ENCODE results near the gene SLC12A9. TPM values are rescaled to one million over a fixed set of nuclear protein-coding genes. Genes with fewer than 3 reads are reported as not detected.

The SLC12A9 gene
- total and polyA plus RNA-seq, 2 of the 4 experiments (the other 2 are of a cell fraction), result 4.5 to 16.2 TPM

GRCh38 chr7:100878013-100878412 is 25.5 kb downstream of the SLC12A9 start:
- POLR2A ChIA-PET (ENCODE audit: unreplicated experiment), result interaction anchor here (0.6 kb wide), 1 partner anchor 12 kb away, joined by 4 read pairs; no protein-coding TSS in a partner anchor
- Histone ChIP-seq H3K56ac (ENCODE audit: extremely low read depth, insufficient read depth, low read length) (no peak overlapping the region), H3K9ac (ENCODE audit: low read depth, low read length) (no peak overlapping the region), H2BK5ac (ENCODE audit: low read depth, low read length, poor library complexity, severe bottlenecking) (no peak overlapping the region), H3K23ac (ENCODE audit: low read depth, low read length) (no peak overlapping the region), H3K27me3 (ENCODE audit: control insufficient read depth, insufficient read depth, low read length) (no peaks in the 10 kb centered on the region), H2AK5ac (ENCODE audit: low read depth, low read length) (no peak overlapping the region), H2BK20ac (ENCODE audit: low read depth, low read length) (no peak overlapping the region), H4K20me1 (ENCODE audit: insufficient read depth, low read length) (peaks cover 56% of the 10 kb centered on the region), H2AK9ac (replicated peaks; ENCODE audit: low read depth, low read length, poor library complexity) (no peak overlapping the region), H3K27ac (ENCODE audit: insufficient read depth, low read length) (no peak overlapping the region), H4K91ac (ENCODE audit: insufficient read depth, low read depth, low read length) (no peak overlapping the region), H2AFZ (replicated peaks; ENCODE audit: low read length, poor library complexity) (no peak overlapping the region), H3K79me1 (ENCODE audit: low read depth in 1 of 2, low read length in 2 of 2) (peaks cover 24 to 54% of the 10 kb centered on the region in 2 experiments), H3K14ac (replicated peaks; ENCODE audit: low read depth, low read length) (no peak overlapping the region), H4K8ac (ENCODE audit: low read depth in 2 of 2, low read length in 2 of 2) (no peak overlapping the region), H3K4me2 (ENCODE audit: low read depth, low read length) (no peak overlapping the region), H3K18ac (ENCODE audit: low read depth, low read length) (no peak overlapping the region), H3K4me3 (ENCODE audit: insufficient read depth, low read depth, low read length) (no peak overlapping the region), H2BK15ac (ENCODE audit: low read depth, low read length) (no peak overlapping the region), H2BK120ac (ENCODE audit: low read depth, low read length) (no peak overlapping the region), H4K5ac (ENCODE audit: low read depth, low read length) (no peak overlapping the region), H3K36me3 (ENCODE audit: control insufficient read depth, insufficient read depth, low read length) (peaks cover 51% of the 10 kb centered on the region), H3K9me1 (ENCODE audit: insufficient read depth, low read length) (peaks cover 5% of the 10 kb centered on the region; the same call in 1 of the 2 replicates), H3K4ac (ENCODE audit: low read depth, low read length) (no peak overlapping the region), H3K9me3 (ENCODE audit: control insufficient read depth, insufficient read depth, low read length) (no peaks in the 10 kb centered on the region), H3K4me1 (ENCODE audit: control insufficient read depth, insufficient read depth, low read length) (peaks cover 11% of the 10 kb centered on the region)
- ATAC-seq (ENCODE audit: low read depth), result no peak
- no peak for TF ChIP-seq CHD1 (IDR thresholded peaks at IDR 0.05; ENCODE audit: low read depth, low read length)
- TF ChIP-seq SMC3 (IDR thresholded peaks at IDR 0.05; ENCODE audit: low read depth, low read length), result no peak
- no peak for TF ChIP-seq USF2 (IDR thresholded peaks at IDR 0.05; ENCODE audit: low read depth, low read length)
- TF ChIP-seq CTCF (conservative IDR thresholded peaks at IDR 0.05; ENCODE audit: low read depth, low read length), result no peak
- TF ChIP-seq RFX5 (IDR thresholded peaks at IDR 0.05; ENCODE audit: low read depth, low read length), result no peak
- TF ChIP-seq MXI1 (IDR thresholded peaks at IDR 0.05; ENCODE audit: borderline replicate concordance, low read depth, low read length), result no peak
- no peak for TF ChIP-seq POLR2A (IDR thresholded peaks at IDR 0.05; ENCODE audit: low read depth, low read length)
- no peak for TF ChIP-seq CEBPB (IDR thresholded peaks at IDR 0.05; ENCODE audit: low read depth, low read length)
- TF ChIP-seq FOS (IDR thresholded peaks at IDR 0.05; ENCODE audit: low read depth, low read length), result no peak
- TF ChIP-seq RCOR1 (IDR thresholded peaks at IDR 0.05; ENCODE audit: insufficient replicate concordance, low read length), result no peak
- TF ChIP-seq MAFK (IDR thresholded peaks at IDR 0.05; ENCODE audit: low read depth, low read length), result no peak
- no peak for TF ChIP-seq ELK1 (IDR thresholded peaks at IDR 0.05; ENCODE audit: borderline replicate concordance, low read depth, low read length)
- no peak for TF ChIP-seq NFE2L2 (IDR thresholded peaks at IDR 0.05; ENCODE audit: low read depth, low read length)
- TF ChIP-seq MAZ (IDR thresholded peaks at IDR 0.05; ENCODE audit: borderline replicate concordance, low read depth, low read length), result no peak
- WGBS, 2 experiments (ENCODE audit: extremely low coverage in 2 of 2, insufficient read length in 1 of 2), result 80% methylated on average over 2 of the region's 7 CpGs; no CpG with 5 or more reads in 1 of the 2 experiments
- no TSS peak for BruUV-seq (replicated peaks)
- dilution Hi-C loops (cut with HindIII; ENCODE audit: low sequenced_read_pairs, unreplicated experiment), result no loop called here
- CTCF ChIA-PET, result no interaction called here
- intact Hi-C loops (cut with micrococcal nuclease), result no loop called here
- no peak for DNase-seq
- in situ Hi-C loops (cut with MboI; ENCODE audit: low sequenced_read_pairs), result no loop called here

Measured in IMR-90 (cell line).